Amniotic epithelial cell (primary cell): ENCODE data around the gene UBXN10.

Experiments
- DNase-seq: peaks from one replicate; pipeline ENCODE4 v3.0.0-alpha.2; 2010; ENCODE audit warnings: low read depth

UBXN10 gene

DNA sequence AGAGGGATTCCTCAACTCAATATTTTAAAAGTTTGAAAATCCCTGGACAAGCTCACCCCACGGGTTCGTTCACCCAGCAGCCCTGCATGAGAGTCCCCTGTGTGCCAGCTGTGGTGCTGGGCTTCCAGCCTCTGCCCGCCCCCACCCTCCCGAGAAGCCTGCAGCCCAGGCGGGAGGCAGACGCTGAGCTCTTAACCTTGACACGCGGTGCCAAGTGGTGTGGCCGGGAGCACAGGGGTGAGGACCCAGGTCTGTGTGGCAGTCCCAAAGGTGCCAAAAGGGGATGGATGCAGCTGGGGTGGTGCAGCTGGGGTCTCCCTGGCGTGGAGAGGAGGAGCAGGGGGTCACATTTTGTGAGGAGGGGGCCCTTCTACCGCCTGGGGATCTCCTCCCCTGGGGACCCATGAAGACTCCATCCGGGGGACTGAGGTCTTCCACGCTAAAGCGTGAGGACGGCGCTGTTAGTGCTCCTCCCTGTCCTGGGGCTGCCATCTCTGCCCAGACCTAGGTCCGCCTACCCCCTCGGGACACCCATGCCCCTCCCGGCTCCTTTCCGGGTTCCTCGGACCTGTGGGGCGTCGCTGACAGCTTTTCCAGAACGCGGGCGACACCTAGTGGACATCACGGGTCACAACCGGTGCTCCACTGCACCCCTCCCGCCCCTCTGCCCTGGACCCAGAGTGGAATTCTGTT, 33.8 kb upstream of the UBXN10 start:
- peak; percentile 36 for DNase-seq

DNA sequence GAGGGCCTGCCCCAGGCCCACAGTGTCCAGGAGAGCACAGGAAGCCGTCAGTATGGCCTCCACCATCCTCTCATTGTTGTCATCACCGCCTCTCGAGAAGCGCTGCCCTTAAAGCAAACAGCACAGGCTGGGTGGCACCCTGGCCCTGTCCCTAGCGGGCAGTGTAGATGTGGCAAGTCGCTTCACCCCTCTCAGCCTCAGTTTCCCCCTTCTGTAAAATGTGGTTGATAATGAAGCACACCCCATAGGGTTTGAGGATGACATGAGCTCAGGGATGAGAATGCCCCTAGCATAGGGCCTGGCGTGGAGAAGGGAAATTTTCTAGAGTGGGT, 33.3 kb upstream of the UBXN10 start:
- DNase-seq: no peak

DNA sequence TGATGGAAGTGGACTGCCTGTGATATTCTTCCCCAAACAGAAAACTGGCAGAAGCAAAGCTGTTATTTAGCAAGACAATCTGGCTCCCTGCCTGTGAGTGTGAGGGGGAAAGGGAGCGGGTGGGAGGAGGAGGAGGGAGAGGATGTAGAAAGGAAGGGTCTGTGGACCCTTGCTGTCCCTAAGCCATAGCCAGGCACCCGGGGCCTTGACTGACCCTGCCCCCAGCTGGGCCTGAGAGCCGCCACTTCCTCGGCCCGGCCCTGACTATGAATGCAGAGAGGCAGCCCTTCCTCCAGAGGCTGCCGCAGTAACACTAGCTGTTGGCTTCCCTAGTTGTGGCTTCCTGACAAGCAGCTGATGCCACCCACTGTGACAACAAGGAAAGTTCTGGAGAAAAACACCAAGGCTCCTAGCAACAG, 32.9 kb upstream of the UBXN10 start:
- DNase-seq: no peak

GRCh38 chr1:20154301-20154831, 31.5 kb upstream of the UBXN10 start:
- DNase-seq: no peak

- DNase-seq: no peak
Measured at GRCh38 chr1:20158358-20159070, 27.4 kb upstream of the UBXN10 start.

DNA sequence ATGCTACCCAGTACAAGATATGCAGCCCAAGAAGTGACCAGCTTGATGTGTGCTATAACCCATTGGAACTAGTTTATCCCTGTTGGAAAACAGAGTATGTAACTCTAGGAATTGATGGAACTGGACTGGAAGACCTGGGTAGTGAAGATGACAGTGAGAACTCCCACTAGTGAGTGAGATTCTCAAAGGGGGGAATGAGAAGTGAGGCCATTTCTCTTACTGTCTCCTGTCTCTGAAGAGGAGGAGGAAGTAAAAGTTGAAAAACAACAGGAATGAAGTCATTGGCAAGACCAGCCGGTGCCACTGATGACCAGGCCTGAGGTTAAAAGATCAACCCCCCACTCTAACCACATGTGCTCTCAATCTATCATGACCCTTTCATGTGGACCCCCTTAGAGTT, 25.9 kb upstream of the UBXN10 start:
- peak; percentile 14 for DNase-seq

- peak; percentile 36 for DNase-seq
Measured at GRCh38 chr1:20164694-20165202, 21.1 kb upstream of the UBXN10 start.

DNA sequence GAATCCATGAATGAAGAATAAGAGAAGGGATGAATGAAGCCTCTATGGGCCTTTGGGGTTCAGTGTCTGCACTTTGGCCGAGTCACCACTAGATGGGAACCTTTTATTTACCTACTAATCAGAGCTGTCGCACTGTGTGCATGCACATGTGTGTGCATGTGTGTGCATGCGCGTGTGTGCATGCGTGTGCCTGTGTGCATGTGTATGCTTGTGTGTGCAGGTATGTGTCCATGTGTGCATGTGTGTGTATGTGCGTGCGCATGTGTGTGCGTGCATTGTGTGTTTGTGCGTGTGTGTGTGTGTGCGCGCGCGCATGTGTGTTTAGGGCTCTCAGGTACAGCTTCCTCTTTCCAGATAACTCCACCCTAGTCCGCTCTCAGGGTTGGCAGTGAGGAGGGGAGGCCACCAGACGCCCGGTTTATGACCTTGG, 20.4 kb upstream of the UBXN10 start:
- peak; percentile 18 for DNase-seq

- peak; percentile 76 for DNase-seq
Measured at GRCh38 chr1:20166051-20166450, 19.8 kb upstream of the UBXN10 start.

DNA sequence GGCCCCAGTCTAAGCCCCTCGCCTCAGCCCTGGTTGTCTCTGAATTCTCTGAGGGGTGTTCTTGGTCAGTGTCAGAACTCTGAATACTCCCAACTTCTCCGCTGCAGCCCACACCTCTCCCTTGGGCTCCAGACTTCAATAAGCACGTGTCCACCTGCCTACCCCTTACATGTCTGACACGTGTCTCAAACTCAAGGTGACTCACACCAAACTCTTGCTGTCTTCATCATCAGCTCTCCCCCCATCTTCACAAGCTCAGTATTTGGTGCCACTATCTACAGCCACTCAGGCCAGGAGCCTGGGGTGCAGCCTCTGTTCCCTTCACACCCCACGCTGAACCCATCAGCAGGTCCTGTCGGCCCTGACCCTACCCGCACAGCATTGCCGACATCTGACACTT, 18.8 kb upstream of the UBXN10 start:
- no peak for DNase-seq

DNA sequence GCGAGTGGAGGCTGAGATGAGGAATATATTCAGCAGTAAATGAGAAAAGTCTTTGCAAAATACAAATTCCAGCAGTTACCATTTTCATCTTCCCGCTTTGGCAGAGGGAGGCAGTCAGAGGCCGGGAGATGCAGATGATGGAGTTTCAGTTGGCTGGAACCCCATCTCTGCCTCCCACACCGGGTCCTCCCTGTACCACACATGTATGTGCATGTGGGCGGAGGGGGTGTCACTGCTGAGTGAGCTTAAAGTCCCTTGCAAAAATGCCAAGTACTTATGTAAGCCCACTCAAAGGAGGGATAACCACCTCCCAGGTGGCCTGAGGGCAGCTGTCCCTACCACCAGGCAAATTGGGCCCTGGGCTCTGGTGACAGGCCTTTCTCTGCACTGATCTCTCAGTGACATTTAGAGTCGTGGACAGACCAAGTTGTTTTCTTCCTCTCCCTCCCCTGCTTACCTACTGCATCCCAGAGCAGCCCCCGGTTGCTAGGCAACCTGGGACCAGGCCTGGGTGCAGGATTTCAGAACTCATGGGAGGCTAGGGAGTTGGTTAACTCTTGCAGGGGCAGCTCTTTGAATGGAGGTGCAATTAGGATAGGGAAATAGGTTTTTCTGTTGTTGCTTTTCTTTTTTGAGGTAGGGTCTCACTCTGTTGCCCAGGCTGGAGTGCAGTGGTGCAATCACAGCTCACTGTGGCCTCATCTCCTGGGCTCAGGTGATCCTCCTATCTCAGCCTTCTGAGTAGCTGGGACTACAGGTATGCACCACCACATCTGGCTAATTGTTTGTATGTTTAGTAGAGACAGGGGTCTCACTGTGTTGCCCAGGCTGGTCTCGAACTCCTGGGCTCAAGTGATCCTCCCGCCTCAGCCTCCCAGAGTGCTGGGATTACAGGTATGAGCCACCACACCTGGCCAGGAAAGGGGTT, 17.1 kb upstream of the UBXN10 start:
- no peak for DNase-seq

- no peak for DNase-seq
Measured at GRCh38 chr1:20169932-20170331, 16.0 kb upstream of the UBXN10 start.

- no peak for DNase-seq
Measured at GRCh38 chr1:20172033-20172590, 13.8 kb upstream of the UBXN10 start.

- peak; percentile 27 for DNase-seq
Measured at GRCh38 chr1:20174937-20175666, 10.8 kb upstream of the UBXN10 start.

DNA sequence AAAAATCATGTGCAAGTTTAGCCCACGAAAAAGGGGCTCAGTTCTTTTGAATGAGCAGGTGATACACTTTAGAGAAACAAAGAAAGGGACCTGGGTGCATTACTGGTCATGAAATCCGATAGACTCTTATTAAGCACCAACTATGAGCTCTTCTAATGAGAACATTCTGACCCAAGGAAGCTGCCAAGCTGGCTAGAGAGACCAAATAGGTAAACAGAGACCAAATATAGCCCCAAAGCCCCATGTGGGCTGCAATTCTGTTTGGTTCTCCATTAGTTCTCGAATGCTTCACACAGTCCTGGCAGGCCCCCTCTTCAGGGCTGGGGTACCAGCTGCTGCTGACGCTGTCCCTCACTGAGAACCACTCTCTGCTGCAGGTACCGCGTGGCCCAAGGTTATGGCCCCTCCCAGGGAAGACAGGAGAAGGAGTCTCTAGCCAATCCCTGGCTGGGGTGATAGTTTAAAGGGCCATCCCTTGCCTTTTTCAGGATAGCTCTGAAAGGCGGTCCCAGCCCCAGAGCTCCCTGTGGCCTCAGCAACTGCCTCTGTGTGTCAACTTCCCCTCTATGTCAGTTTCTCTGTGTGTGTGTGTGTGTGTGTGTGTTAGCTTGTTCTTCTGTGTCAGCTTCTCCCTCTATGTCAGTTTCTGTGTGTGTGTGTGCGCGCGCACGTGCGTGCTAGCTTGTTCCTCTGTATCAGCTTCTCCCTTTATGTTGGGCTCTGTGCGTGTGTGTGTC, 7.1 kb upstream of the UBXN10 start:
- DNase-seq: no peak

GRCh38 chr1:20179371-20180128, 6.3 kb upstream of the UBXN10 start:
- no peak for DNase-seq

DNA sequence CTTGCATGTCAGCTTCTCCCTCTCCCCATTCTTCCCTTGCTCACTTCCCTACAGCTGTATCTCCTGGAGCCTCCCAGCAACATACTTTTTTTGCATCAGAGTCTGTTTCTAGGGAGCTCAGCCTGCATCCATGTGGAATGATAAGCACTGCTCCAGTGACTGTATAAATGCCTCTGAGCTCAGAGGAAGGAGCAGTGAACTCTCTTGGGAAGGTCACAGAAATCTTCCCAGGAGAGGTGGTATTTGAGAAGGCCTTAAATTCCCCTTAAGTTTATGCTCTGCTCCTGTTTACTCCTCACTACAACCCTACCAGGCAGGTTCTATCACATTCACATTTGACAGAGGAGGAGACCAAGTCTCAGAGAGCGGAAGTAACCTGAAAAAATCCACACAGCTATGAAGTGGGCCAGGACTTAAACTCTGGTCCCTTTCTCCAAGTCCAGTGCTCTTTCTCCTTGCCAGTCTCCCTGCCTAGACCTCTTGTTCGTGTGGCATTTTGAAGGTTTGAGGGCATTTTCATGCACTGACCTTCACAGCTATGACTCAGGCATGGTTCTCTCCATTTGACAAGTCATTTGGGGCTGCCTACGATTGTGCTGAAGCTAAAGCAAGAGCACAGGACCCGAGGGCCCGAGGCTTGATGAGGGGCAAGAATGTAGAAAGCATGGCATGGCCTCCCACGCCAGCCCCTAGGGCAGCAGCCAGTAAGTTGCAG, 5.6 kb upstream of the UBXN10 start:
- no peak for DNase-seq

DNA sequence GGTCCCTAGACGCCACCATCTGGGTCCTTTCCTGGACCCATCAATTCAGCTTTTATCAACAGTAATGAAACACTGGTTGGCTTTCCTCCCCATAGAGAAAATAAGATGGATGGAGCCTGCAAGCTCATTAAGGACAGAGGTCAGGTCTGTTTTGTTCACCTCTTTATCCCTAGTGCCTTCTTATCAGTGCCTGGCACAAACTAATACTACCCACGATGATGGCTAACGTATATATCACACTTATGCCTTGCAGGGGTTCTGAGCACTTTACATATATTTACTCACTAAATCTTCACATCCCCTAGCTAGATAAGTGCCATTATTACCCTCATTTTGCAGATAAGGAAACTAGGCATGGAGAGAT, 5.1 kb upstream of the UBXN10 start:
- DNase-seq: no peak

- no peak for DNase-seq
Measured at GRCh38 chr1:20182415-20182814, 3.5 kb upstream of the UBXN10 start.
